ENCODE measurements around the gene RAB6B. TPM values are rescaled to one million over a fixed set of nuclear protein-coding genes. Genes with fewer than 3 reads are reported as not detected.

Gene RAB6B
- total RNA-seq, 2 experiments from 2014 or later: 1.7 to 2.0 TPM

DNA sequence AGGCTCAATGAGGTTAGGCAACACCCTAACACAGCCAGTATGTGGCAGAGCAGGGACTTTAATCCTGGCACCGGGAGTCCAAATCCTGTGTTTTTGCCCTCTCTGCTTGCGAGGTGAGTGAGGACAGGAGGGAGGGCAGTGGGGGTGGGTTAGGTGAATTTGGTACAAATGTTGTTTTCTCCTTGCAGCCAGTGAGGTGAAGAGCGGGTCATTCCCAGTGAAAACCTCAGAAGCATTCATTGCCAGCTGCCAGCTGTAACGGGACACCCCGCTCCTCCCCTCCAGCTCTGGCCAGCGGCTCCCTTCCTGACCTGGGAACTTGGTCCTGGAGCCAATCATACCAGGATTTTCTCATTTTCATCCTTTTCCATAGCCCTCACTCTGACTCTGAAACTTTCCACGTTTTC is 45.7 kb upstream of the RAB6B start:
- ATAC-seq (no peak), DNase-seq (no peak)
- H3K36me3 Mint-ChIP-seq (ENCODE audit: low read depth): no peaks in the 10 kb centered on the region
- peaks cover 7% of the 10 kb centered on the region for H3K4me1 Mint-ChIP-seq (ENCODE audit: low read depth)
- CTCF ChIA-PET: interaction anchor here (1.2 kb wide), 1 partner anchor 10 kb away, joined by 3 read pairs; no protein-coding TSS in a partner anchor
- POLR2A ChIA-PET: no interaction called here
- H3K4me3 Mint-ChIP-seq: no peak overlapping the region
- H3K27ac Mint-ChIP-seq: no peak overlapping the region
- TF ChIP-seq, protein P1, sequence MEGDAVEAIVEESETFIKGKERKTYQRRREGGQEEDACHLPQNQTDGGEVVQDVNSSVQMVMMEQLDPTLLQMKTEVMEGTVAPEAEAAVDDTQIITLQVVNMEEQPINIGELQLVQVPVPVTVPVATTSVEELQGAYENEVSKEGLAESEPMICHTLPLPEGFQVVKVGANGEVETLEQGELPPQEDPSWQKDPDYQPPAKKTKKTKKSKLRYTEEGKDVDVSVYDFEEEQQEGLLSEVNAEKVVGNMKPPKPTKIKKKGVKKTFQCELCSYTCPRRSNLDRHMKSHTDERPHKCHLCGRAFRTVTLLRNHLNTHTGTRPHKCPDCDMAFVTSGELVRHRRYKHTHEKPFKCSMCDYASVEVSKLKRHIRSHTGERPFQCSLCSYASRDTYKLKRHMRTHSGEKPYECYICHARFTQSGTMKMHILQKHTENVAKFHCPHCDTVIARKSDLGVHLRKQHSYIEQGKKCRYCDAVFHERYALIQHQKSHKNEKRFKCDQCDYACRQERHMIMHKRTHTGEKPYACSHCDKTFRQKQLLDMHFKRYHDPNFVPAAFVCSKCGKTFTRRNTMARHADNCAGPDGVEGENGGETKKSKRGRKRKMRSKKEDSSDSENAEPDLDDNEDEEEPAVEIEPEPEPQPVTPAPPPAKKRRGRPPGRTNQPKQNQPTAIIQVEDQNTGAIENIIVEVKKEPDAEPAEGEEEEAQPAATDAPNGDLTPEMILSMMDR (IDR thresholded peaks at IDR 0.05): no peak
- intact Hi-C loops (cut with micrococcal nuclease): no loop called here
- H3K27me3 Mint-ChIP-seq: peaks cover 5% of the 10 kb centered on the region
- no peaks in the 10 kb centered on the region for H3K9me3 Mint-ChIP-seq

DNA sequence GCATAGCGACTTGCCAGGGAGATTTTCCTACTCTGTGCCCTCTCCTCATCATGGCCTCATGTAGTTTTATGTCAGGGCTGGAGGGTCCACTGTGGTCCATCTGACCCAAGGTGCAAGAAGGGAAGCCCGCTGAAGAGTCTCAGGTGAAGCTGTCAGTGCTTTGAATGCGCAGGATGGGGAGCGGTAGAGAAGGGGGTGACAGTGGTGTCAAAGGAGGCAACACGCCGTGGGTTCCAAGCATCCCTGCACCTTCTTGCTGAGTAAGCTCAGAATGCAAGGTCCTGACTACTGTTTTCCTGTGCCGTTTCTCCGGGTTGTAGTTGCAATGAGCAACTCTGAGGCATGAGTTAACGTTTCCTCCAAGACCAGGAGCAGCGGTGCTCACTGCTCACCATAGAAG is 44.9 kb upstream of the RAB6B start:
- peaks cover 5% of the 10 kb centered on the region for H3K4me1 Mint-ChIP-seq (ENCODE audit: low read depth)

DNA sequence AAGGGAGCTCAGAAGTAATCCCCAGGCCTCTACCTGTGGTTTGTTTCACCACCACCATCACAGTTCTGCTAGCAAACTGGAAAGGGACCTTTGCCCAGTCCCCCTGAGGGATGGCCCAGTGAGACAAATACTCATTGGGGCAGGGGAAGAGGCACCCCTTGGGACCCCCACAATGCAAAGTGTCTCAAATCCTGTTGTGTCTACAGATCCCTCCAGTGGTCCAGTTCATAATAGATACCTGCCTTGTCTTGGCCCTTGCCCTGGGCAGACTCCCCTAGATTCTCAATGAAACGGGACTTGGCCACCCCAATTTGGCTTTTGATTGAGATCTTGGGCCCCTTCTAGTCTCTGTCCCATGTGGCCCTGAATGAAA is 43.8 kb upstream of the RAB6B start:
- H3K4me3 Mint-ChIP-seq: no peak overlapping the region
- H3K27ac Mint-ChIP-seq: no peak overlapping the region
- CTCF ChIA-PET: no interaction called here
- intact Hi-C loops (cut with micrococcal nuclease): no loop called here
- no peaks in the 10 kb centered on the region for H3K36me3 Mint-ChIP-seq (ENCODE audit: low read depth)
- H3K9me3 Mint-ChIP-seq: no peaks in the 10 kb centered on the region
- TF ChIP-seq, protein P1 (IDR thresholded peaks at IDR 0.05): no peak
- ATAC-seq: no peak
- POLR2A ChIA-PET: no interaction called here
- peaks cover 5% of the 10 kb centered on the region for H3K27me3 Mint-ChIP-seq
- no peak for DNase-seq
- peaks cover 5% of the 10 kb centered on the region for H3K4me1 Mint-ChIP-seq (ENCODE audit: low read depth)

More for the DNA sequence above, 44.9 kb upstream of the RAB6B start:
- DNase-seq (no peak), ATAC-seq (no peak)
- Mint-ChIP-seq H3K4me3 (no peak overlapping the region), H3K9me3 (no peaks in the 10 kb centered on the region), H3K27ac (no peak overlapping the region), H3K36me3 (ENCODE audit: low read depth) (no peaks in the 10 kb centered on the region), H3K27me3 (peaks cover 5% of the 10 kb centered on the region)
- TF ChIP-seq, protein P1 (IDR thresholded peaks at IDR 0.05): no peak
- ChIA-PET CTCF (no interaction called here), POLR2A (no interaction called here)
- intact Hi-C loops (cut with micrococcal nuclease): no loop called here

DNA sequence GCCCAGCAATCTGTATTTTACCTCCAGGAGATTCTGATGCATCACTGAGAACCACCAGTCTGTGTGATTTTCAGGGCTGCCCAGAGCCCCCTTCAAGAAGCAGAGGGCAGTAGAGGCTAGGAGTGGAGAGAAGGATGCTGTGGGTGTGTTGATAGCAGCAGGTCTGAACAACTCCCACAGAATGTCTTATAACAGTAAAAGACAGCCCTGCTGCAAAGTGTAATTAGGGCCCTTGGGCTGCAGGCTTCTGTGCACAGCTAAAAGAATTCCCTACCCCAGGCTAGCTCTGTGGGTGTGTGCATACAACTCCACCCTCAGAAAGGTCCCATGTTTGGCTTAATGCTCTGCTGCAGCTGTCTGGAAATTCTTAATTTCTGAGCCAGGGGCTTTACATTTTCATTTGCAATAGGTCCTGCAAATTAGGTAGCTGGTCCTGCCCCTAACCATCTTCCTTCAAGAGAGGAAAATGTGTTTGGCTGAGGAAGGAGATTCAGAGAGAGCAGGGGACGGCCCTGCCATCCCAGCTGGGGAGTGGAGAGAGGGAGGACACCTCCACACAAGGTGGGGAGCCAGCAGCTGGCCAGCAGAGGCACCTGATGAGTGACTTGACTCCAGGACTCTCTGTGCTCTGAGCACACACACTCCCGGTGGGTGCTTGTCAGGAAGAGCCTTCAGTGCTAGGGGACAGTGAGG is 43.2 kb upstream of the RAB6B start:
- Mint-ChIP-seq H3K9me3 (no peaks in the 10 kb centered on the region), H3K27me3 (peaks cover 5% of the 10 kb centered on the region), H3K4me3 (no peak overlapping the region), H3K27ac (no peak overlapping the region), H3K36me3 (ENCODE audit: low read depth) (no peaks in the 10 kb centered on the region), H3K4me1 (ENCODE audit: low read depth) (peaks cover 5% of the 10 kb centered on the region)
- ATAC-seq (no peak), DNase-seq (no peak)
- TF ChIP-seq, protein P1 (IDR thresholded peaks at IDR 0.05): no peak
- intact Hi-C loops (cut with micrococcal nuclease): no loop called here
- CTCF ChIA-PET: interaction anchor here (0.8 kb wide), 1 partner anchor 14 kb away, joined by 3 read pairs; no protein-coding TSS in a partner anchor
- POLR2A ChIA-PET: no interaction called here

DNA sequence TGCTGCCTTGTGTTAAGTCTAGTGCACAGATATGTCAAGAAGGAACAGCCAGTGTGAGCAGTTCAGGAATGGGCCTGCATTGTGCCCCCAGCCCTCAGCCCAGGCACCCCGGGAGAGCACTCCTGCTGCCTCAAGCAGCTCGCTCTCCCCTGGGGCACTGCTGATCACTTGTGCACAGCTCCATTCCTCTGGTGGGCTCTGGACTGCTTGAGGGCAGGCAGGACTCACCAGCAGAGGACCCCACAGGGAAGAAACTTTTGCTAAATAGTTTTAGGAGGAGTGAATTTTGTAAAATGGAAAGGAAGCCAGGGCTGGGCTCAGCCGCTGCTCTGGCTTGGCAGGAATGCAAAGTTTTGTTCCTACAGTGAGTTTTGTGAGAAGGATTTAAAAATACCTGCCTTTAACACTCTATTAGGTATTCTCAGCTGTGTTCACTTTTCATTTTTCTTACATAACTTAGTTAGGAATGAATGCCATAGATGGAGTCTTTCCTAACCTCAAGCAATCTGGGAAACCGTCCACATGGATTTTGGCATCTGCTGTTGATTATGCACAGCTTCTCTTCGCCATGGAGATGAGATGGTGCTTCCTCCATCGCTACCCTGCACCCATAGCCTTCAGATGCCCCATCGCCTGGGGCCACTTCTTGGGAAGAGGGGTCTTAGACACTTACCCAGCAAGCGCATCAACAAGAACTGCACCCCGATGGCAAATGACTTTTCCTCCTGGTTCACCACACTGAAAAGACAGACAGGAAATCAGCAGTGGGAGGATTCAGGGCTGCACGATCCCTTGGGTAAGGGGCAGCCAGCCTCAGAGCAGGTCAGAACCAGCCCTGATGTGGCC is 42.3 kb upstream of the RAB6B start:
- peaks cover 5% of the 10 kb centered on the region for H3K27me3 Mint-ChIP-seq
- peaks cover 5% of the 10 kb centered on the region for H3K4me1 Mint-ChIP-seq (ENCODE audit: low read depth)
- no peak overlapping the region for H3K27ac Mint-ChIP-seq
- CTCF ChIA-PET: interaction anchor here (2.0 kb wide), 1 partner anchor 9 kb away, joined by 9 read pairs; no protein-coding TSS in a partner anchor
- DNase-seq: no peak
- TF ChIP-seq, protein P1 (IDR thresholded peaks at IDR 0.05): no peak
- H3K4me3 Mint-ChIP-seq: no peak overlapping the region
- ATAC-seq: no peak
- no peaks in the 10 kb centered on the region for H3K9me3 Mint-ChIP-seq
- intact Hi-C loops (cut with micrococcal nuclease): no loop called here
- POLR2A ChIA-PET: no interaction called here
- H3K36me3 Mint-ChIP-seq (ENCODE audit: low read depth): no peaks in the 10 kb centered on the region

Measured in activated CD8-positive, alpha-beta T cell treated with anti-CD3 and anti-CD28 coated beads for 36 hours (primary cell).